SU-DHL-6 (cell line): ENCODE measurements around the gene MRO.

Source experiments
- CTCF ChIP-seq: fragments of 200-600 bp; sonication (generic); IDR thresholded peaks from one replicate; pipeline ENCODE4 v1.5.1; 2017; ENCODE audit warnings: antibody characterized with exemption, mild to moderate bottlenecking, low read length, moderate library complexity; ENCODE audit not compliant: insufficient read depth, poor library complexity, severe bottlenecking
- EZH2phosphoT487 ChIP-seq: fragments of 200-600 bp; sonication (generic), shearing (Covaris generic); conservative IDR thresholded peaks from 2 replicates; pipeline ENCODE4 v1.6.1; 2018; ENCODE audit warnings: mild to moderate bottlenecking, antibody characterized with exemption, low read length, moderate library complexity, mixed read lengths

DNA sequence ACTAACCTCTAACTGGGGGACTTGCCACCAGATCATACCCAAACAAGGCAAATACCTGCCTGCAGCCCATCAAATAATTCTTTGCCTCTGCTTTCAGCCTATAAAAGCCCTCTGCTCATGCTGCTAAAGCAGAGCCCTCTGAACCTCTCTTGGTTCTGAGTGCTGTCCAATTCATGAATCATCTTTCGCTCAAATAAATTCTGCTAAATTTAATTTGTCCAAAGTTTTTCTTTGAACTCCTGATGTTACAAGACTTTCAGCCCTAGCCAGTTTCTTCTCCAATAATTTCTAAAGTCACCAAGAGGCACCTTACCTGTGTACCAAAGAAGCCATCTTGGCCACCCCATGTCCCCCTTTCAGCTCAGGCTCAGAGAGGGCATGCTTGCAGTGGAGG, 72.0 kb downstream of the MRO start:
- no peak for TF ChIP-seq CTCF
- TF ChIP-seq EZH2phosphoT487: no peak
